Left lung (tissue), 10 donors: ENCODE measurements around the gene ZBTB46. TPM values are rescaled to one million over a fixed set of nuclear protein-coding genes. Genes with fewer than 3 reads are reported as not detected.

ENCODE experiments used
- ATAC-seq: fragments of 200-7000 bp; cut with Tn5 transposase; one replicate; pipeline ENCODE4 v1.9.1; 2020; ENCODE audit warnings: moderate library complexity
- DNase-seq, 4 donors: peaks; one replicate each; pipeline ENCODE4 v3.0.0-alpha.2; 2013 to 2020
- H3K27ac ChIP-seq, 2 donors: fragments of 200-600 bp; sonication (generic) in 1 of 2; one replicate each; pipeline versions ENCODE4 v1.5.0 to v1.8.0; 2020 to 2021
- H3K27me3 ChIP-seq, 2 donors: fragments of 200-600 bp; sonication (generic) in 1 of 2; one replicate each; pipeline versions ENCODE4 v1.5.0 to v1.8.0; 2020 to 2021
- H3K36me3 ChIP-seq, 2 donors: fragments of 200-600 bp; sonication (generic) in 1 of 2; one replicate each; pipeline versions ENCODE4 v1.5.0 to v1.8.0; 2020 to 2021
- H3K4me1 ChIP-seq, 2 donors: fragments of 200-600 bp; one replicate each; pipeline ENCODE4 v1.8.0; 2021
- H3K4me3 ChIP-seq, 2 donors: fragments of 200-600 bp; sonication (generic) in 1 of 2; one replicate each; pipeline versions ENCODE4 v1.5.0 to v1.8.0; 2020 to 2021; ENCODE audit warnings: mild to moderate bottlenecking in 1 of 2
- H3K9me3 ChIP-seq, 2 donors: fragments of 200-600 bp; sonication (generic) in 1 of 2; one replicate each; pipeline versions ENCODE4 v1.5.0 to v1.8.0; 2020 to 2021
- CTCF ChIP-seq, 2 donors: fragments of 200-600 bp; sonication (generic) in 1 of 2; IDR thresholded peaks; one replicate each; pipeline versions ENCODE4 v1.5.0 to v1.8.0; 2021; ENCODE audit warnings: antibody characterized with exemption in 2 of 2
- intact Hi-C, 2 donors: fragments of 100-400 bp; cut with DNase I; formaldehyde crosslinking; loops; one replicate each; pipeline versions ENCODE4 v1.11.2 to v1.14.2; 2022
- polyA plus RNA-seq, 6 donors: library from polyadenylated mRNA; unstranded; fragments of 120-200 nt; gene quantifications; one replicate each; pipeline ENCODE4 v1.2.1, GENCODE V29; 2013; ENCODE audit not compliant: insufficient read length in 6 of 6
- total RNA-seq, 2 donors: library from RNA; stranded (reverse); fragmentation: NEBNext Ultra II Directional; extraction: Animal tissue kit (Norgen Biotek cat#: 25700); gene quantifications; one replicate each; pipeline ENCODE4 v1.2.1, GENCODE V29; 2021
- donor health status: DM: no; HTN: yes; CAD: no.
- donor health status: DM: no; HTN: no; CAD: no.

The ZBTB46 gene
- total and polyA plus RNA-seq, 8 donors = 9.2 to 16.3 (median 11.7) TPM

GRCh38 chr20:63863798-63864544 is 32.9 kb upstream of the ZBTB46 start:
- no peaks in the 10 kb centered on the region for H3K27me3 ChIP-seq
- DNase-seq = peak; percentile 67 to 97 (median 88)
- intact Hi-C loops = no loop called here
- H3K4me1 ChIP-seq = peaks cover 16 to 72% of the 10 kb centered on the region in 2 donors
- peak; percentile 52 to 54 for TF ChIP-seq CTCF (IDR thresholded peaks at IDR 0.05)
- peak; percentile 83 for ATAC-seq
- H3K4me3 ChIP-seq = peak overlapping the region; percentile 88 to 93
- peak overlapping the region; percentile 93 to 99 for H3K27ac ChIP-seq
- peaks cover 0 to 33% of the 10 kb centered on the region in 2 donors for H3K36me3 ChIP-seq
- H3K9me3 ChIP-seq = no peaks in the 10 kb centered on the region

- Histone ChIP-seq H3K9me3 (no peaks in the 10 kb centered on the region), H3K27me3 (peaks cover 0 to 1% of the 10 kb centered on the region in 2 donors), H3K36me3 (peaks cover 0 to 25% of the 10 kb centered on the region in 2 donors), H3K4me3 (peak overlapping the region; percentile 88 to 93), H3K4me1 (peaks cover 20 to 74% of the 10 kb centered on the region in 2 donors), H3K27ac (peak overlapping the region; percentile 93 to 99)
- DNase-seq (no peak), ATAC-seq (no peak)
- no peak for TF ChIP-seq CTCF (IDR thresholded peaks at IDR 0.05)
- intact Hi-C loops = no loop called here
Observed at GRCh38 chr20:63863021-63863797, 32.1 kb upstream of the ZBTB46 start.

- Histone ChIP-seq H3K36me3 (peaks cover 0 to 21% of the 10 kb centered on the region in 2 donors), H3K4me1 (peaks cover 29 to 74% of the 10 kb centered on the region in 2 donors), H3K27ac (peak overlapping the region in 1 of 2 donors; percentile 99), H3K27me3 (peaks cover 0 to 10% of the 10 kb centered on the region in 2 donors), H3K9me3 (no peaks in the 10 kb centered on the region), H3K4me3 (no peak overlapping the region)
- DNase-seq = peak in 1 of 4 donors; percentile 81
- intact Hi-C loops = no loop called here
- no peak for ATAC-seq
- no peak for TF ChIP-seq CTCF (IDR thresholded peaks at IDR 0.05)
Observed at GRCh38 chr20:63861981-63862901, 31.2 kb upstream of the ZBTB46 start.

- DNase-seq (peak in 1 of 4 donors; percentile 79), ATAC-seq (no peak)
- Histone ChIP-seq H3K9me3 (no peaks in the 10 kb centered on the region), H3K36me3 (peaks cover 0 to 21% of the 10 kb centered on the region in 2 donors), H3K4me3 (no peak within 1 kb of the TSS), H3K27me3 (peaks cover 0 to 11% of the 10 kb centered on the region in 2 donors), H3K27ac (peak within 1 kb of the TSS in 1 of 2 donors; percentile 61), H3K4me1 (peaks cover 27 to 68% of the 10 kb centered on the region in 2 donors)
- TF ChIP-seq CTCF (IDR thresholded peaks at IDR 0.05) = no peak
- intact Hi-C loops = no loop called here
Observed at GRCh38 chr20:63861365-63861934, 30.4 kb upstream of the ZBTB46 start, which contains the start of gene ABHD16B. Gene ABHD16B (plus strand): TSS chr20:63861498. CDS start chr20:63861541, 43 bp downstream.
